G401 (cell line): ENCODE measurements around the gene SH3BP5L. TPM values are rescaled to one million over a fixed set of nuclear protein-coding genes. Genes with fewer than 3 reads are reported as not detected.
"Not testable (repeated sequence)": the region's sequence is repeated elsewhere in the genome, so short reads cannot be mapped to it uniquely, and the experiment has no call there.

Source experiments
- DNase-seq: peaks from one replicate; pipeline ENCODE4 v3.0.0-alpha.2; 2015; ENCODE audit warnings: low spot score
- in situ Hi-C: cut with HindIII; loops from 2 replicates; pipeline ENCODE4 v1.10.0; 2016; ENCODE audit warnings: low sequenced_read_pairs, mixed read lengths
- total RNA-seq: library from RNA; depleted of rRNA; stranded (reverse); fragments of >200 nt; shearing (Covaris generic); gene quantifications from 2 replicates; pipeline ENCODE4 v1.2.3, GENCODE V29; 2014

Gene SH3BP5L
- total RNA-seq, 1 experiment from 2014 or later: 23.1 TPM

- no peak for DNase-seq
- in situ Hi-C loops: no loop called here
Observed at GRCh38 chr1:248837045-248837780, 11.5 kb upstream of the SH3BP5L start.

- DNase-seq: no peak
- in situ Hi-C loops: no loop called here
Observed at GRCh38 chr1:248834343-248834940, 8.7 kb upstream of the SH3BP5L start.

GRCh38 chr1:248831842-248832241, 6.1 kb upstream of the SH3BP5L start:
- no peak for DNase-seq
- in situ Hi-C loops: no loop called here

GRCh38 chr1:248830718-248831017, 5.0 kb upstream of the SH3BP5L start:
- in situ Hi-C loops: not testable (repeated sequence)

GRCh38 chr1:248828845-248829244, 3.1 kb upstream of the SH3BP5L start:
- no peak for DNase-seq
- in situ Hi-C loops: no loop called here

More at GRCh38 chr1:248830718-248831017, 5.0 kb upstream of the SH3BP5L start:
- DNase-seq: not testable (repeated sequence)

GRCh38 chr1:248825573-248825908, 174 bp downstream of the SH3BP5L start:
- DNase-seq: no peak
- in situ Hi-C loops: no loop called here

- in situ Hi-C loops: no loop called here
- no peak for DNase-seq
Observed at GRCh38 chr1:248825136-248825535, 579 bp downstream of the SH3BP5L start.

- in situ Hi-C loops: no loop called here
- DNase-seq: no peak
Observed at GRCh38 chr1:248824701-248825100, 1.0 kb downstream of the SH3BP5L start.

- no peak for DNase-seq
- in situ Hi-C loops: no loop called here
Observed at GRCh38 chr1:248824301-248824700, 1.4 kb downstream of the SH3BP5L start.

- DNase-seq: no peak
- in situ Hi-C loops: no loop called here
Observed at GRCh38 chr1:248823517-248824001, 2.2 kb downstream of the SH3BP5L start.

- in situ Hi-C loops: no loop called here
- no peak for DNase-seq
Observed at GRCh38 chr1:248822148-248823032, 3.3 kb downstream of the SH3BP5L start.

- in situ Hi-C loops: no loop called here
- DNase-seq: no peak
Observed at GRCh38 chr1:248821641-248822040, 4.1 kb downstream of the SH3BP5L start.

GRCh38 chr1:248821101-248821500, 4.6 kb downstream of the SH3BP5L start:
- no peak for DNase-seq
- in situ Hi-C loops: no loop called here

- in situ Hi-C loops: no loop called here
- no peak for DNase-seq
Observed at GRCh38 chr1:248820041-248820585, 5.6 kb downstream of the SH3BP5L start.

GRCh38 chr1:248818505-248819374, 7.0 kb downstream of the SH3BP5L start:
- in situ Hi-C loops: no loop called here
- DNase-seq: no peak

- DNase-seq: no peak
- in situ Hi-C loops: no loop called here
Observed at GRCh38 chr1:248817065-248817464, 8.7 kb downstream of the SH3BP5L start.

- no peak for DNase-seq
- in situ Hi-C loops: no loop called here
Observed at GRCh38 chr1:248816042-248816851, 9.5 kb downstream of the SH3BP5L start.

GRCh38 chr1:248815407-248816034, 10.2 kb downstream of the SH3BP5L start:
- DNase-seq: no peak

More at GRCh38 chr1:248815407-248816034, 10.2 kb downstream of the SH3BP5L start:
- in situ Hi-C loops: no loop called here
